H1 (cell line): ENCODE results near the gene INPP4A. TPM values are rescaled to one million over a fixed set of nuclear protein-coding genes. Genes with fewer than 3 reads are reported as not detected.

Experiments
- CTCF ChIA-PET: fragments of 300-600 bp; sonication (Branson Sonifier 250); formaldehyde crosslinking; loops from one replicate; lab custom pipeline; 2021; ENCODE audit not compliant: partially characterized antibody; lab: Charles Lee
- POLR2A ChIA-PET: fragments of 300-600 bp; sonication (Branson Sonifier 250); formaldehyde crosslinking; loops from one replicate; lab custom pipeline; 2021; ENCODE audit warnings: inconsistent platforms; ENCODE audit not compliant: partially characterized antibody; lab: Charles Lee
- DNase-seq, 2 experiments: peaks; one replicate each; pipeline versions ENCODE4 v3.0.0 to v3.0.0-alpha.2; 2010 to 2022; ENCODE audit warnings: low spot score in 2 of 2, low read depth in 1 of 2, mixed read lengths in 1 of 2
- FAIRE-seq: peaks from 2 replicates; lab custom pipeline; 2011; peaks lifted over from hg19 to GRCh38; lab: Jason Lieb, UNC
- H2AFZ ChIP-seq: 2 replicates; pipeline ENCODE4 v1.8.1; 2012; ENCODE audit warnings: low read length, inconsistent platforms
- H2AK5ac ChIP-seq: 2 replicates; pipeline ENCODE4 v1.6.1; 2013; ENCODE audit warnings: low read depth, low read length
- H2BK120ac ChIP-seq: replicated peaks from 2 replicates; pipeline ENCODE3; 2013; ENCODE audit warnings: low read depth, low read length, inconsistent platforms
- H2BK12ac ChIP-seq: 2 replicates; pipeline ENCODE4 v1.6.1; 2013; ENCODE audit warnings: low read depth, low read length
- H2BK15ac ChIP-seq: 2 replicates; pipeline ENCODE4 v1.6.1; 2013; ENCODE audit warnings: low read length
- H2BK20ac ChIP-seq: 2 replicates; pipeline ENCODE4 v1.6.1; 2013; ENCODE audit warnings: low read length
- H2BK5ac ChIP-seq: 2 replicates; pipeline ENCODE4 v1.6.1; 2013; ENCODE audit warnings: low read depth, low read length
- H3K14ac ChIP-seq: 2 replicates; pipeline ENCODE4 v1.6.1; 2013; ENCODE audit warnings: inconsistent platforms; ENCODE audit not compliant: insufficient read length
- H3K18ac ChIP-seq: 2 replicates; pipeline ENCODE4 v1.6.1; 2013; ENCODE audit warnings: low read length; ENCODE audit errors: extremely low read depth
- H3K23ac ChIP-seq: 2 replicates; pipeline ENCODE4 v1.6.1; 2013; ENCODE audit warnings: inconsistent platforms; ENCODE audit not compliant: insufficient read length
- H3K23me2 ChIP-seq: 2 replicates; pipeline ENCODE4 v1.6.1; 2013; ENCODE audit warnings: low read depth, low read length
- H3K27ac ChIP-seq: 2 replicates; pipeline ENCODE4 v1.6.1; 2011; ENCODE audit warnings: low read depth, low read length, inconsistent platforms
- H3K27me3 ChIP-seq, 4 experiments: replicated peaks in 1 of 4; 1 replicate in 1 of 4; 2 replicates in 3 of 4; pipeline versions ENCODE4 v1.6.1 to v1.8.1; 2011 to 2013; ENCODE audit warnings: low read length in 3 of 4, mild to moderate bottlenecking in 3 of 4, inconsistent platforms in 2 of 4, mixed read lengths in 2 of 4, moderate library complexity in 1 of 4; ENCODE audit not compliant: control insufficient read depth in 3 of 4, insufficient read depth in 3 of 4; ENCODE audit errors: extremely low read depth in 1 of 4
- H3K36me3 ChIP-seq, 4 experiments: 2 replicates each; pipeline versions ENCODE4 v1.6.1 to v1.8.1; 2011 to 2013; ENCODE audit warnings: mild to moderate bottlenecking in 4 of 4, low read length in 3 of 4, moderate library complexity in 2 of 4, control low read depth in 1 of 4, inconsistent platforms in 1 of 4; ENCODE audit not compliant: insufficient read depth in 4 of 4, control insufficient read depth in 2 of 4
- H3K4ac ChIP-seq: replicated peaks from 2 replicates; pipeline ENCODE3; 2013; ENCODE audit warnings: low read length, low read depth, mixed read lengths, inconsistent platforms; ENCODE audit not compliant: insufficient read length
- H3K4me1 ChIP-seq, 4 experiments: replicated peaks in 1 of 4; 1 replicate in 1 of 4; 2 replicates in 3 of 4; pipeline versions ENCODE4 v1.6.1 to v1.8.1; 2011 to 2013; ENCODE audit warnings: low read length in 3 of 4, inconsistent platforms in 2 of 4, mixed read lengths in 1 of 4; ENCODE audit not compliant: insufficient read depth in 4 of 4, control insufficient read depth in 3 of 4
- H3K4me2 ChIP-seq, 2 experiments: 2 replicates each; pipeline versions ENCODE4 v1.6.1 to v1.8.1; 2011 to 2013; ENCODE audit warnings: low read depth in 2 of 2, low read length in 2 of 2, control low read depth in 1 of 2, inconsistent platforms in 1 of 2, mild to moderate bottlenecking in 1 of 2; ENCODE audit not compliant: insufficient read depth in 1 of 2
- H3K4me3 ChIP-seq, 4 experiments: fragments of 200-600, 300-600 bp in 1 of 4; sonication (generic), shearing (Covaris generic), sonication (Bioruptor Twin) in 1 of 4; 2 replicates each; pipeline versions ENCODE4 v1.5.1 to v1.8.1; 2011 to 2016; ENCODE audit warnings: low read length in 4 of 4, low read depth in 3 of 4, control low read depth in 2 of 4, inconsistent platforms in 2 of 4, mild to moderate bottlenecking in 2 of 4, mixed read lengths in 1 of 4, moderate library complexity in 1 of 4; ENCODE audit not compliant: insufficient read depth in 2 of 4; ENCODE audit errors: extremely low read depth in 1 of 4
- H3K56ac ChIP-seq: replicated peaks from 2 replicates; pipeline ENCODE3; 2013; ENCODE audit warnings: low read depth, mild to moderate bottlenecking, mixed read lengths, low read length, inconsistent platforms; ENCODE audit not compliant: insufficient read length
- H3K79me1 ChIP-seq: 2 replicates; pipeline ENCODE4 v1.6.1; 2013; ENCODE audit warnings: low read depth, low read length, control low read depth
- H3K79me2 ChIP-seq, 2 experiments: 2 replicates each; pipeline versions ENCODE4 v1.6.1 to v1.8.1; 2012 to 2013; ENCODE audit warnings: low read length in 2 of 2, mild to moderate bottlenecking in 2 of 2, inconsistent platforms in 1 of 2; ENCODE audit not compliant: insufficient read depth in 2 of 2, control insufficient read depth in 1 of 2
- H3K9ac ChIP-seq, 4 experiments: replicated peaks in 1 of 4; 1 replicate in 1 of 4; 2 replicates in 3 of 4; pipeline versions ENCODE4 v1.6.1 to v1.8.1; 2011 to 2013; ENCODE audit warnings: low read depth in 3 of 4, low read length in 3 of 4, control low read depth in 2 of 4, mild to moderate bottlenecking in 2 of 4, moderate library complexity in 2 of 4, inconsistent platforms in 1 of 4; ENCODE audit errors: extremely low read depth in 1 of 4
- H3K9me3 ChIP-seq, 2 experiments: 2 replicates each; pipeline versions ENCODE4 v1.6.1 to v1.8.1; 2012 to 2013; ENCODE audit warnings: mild to moderate bottlenecking in 2 of 2, moderate library complexity in 2 of 2, control low read depth in 1 of 2, inconsistent platforms in 1 of 2, low read depth in 1 of 2, low read length in 1 of 2, mixed read lengths in 1 of 2; ENCODE audit not compliant: insufficient read depth in 2 of 2
- H4K20me1 ChIP-seq, 2 experiments: replicated peaks in 1 of 2; 2 replicates each; pipeline versions ENCODE3 to v1.8.1; 2011 to 2013; ENCODE audit warnings: inconsistent platforms in 2 of 2, low read length in 2 of 2, mild to moderate bottlenecking in 1 of 2; ENCODE audit not compliant: insufficient read depth in 2 of 2, control insufficient read depth in 1 of 2
- H4K5ac ChIP-seq: 2 replicates; pipeline ENCODE4 v1.6.1; 2013; ENCODE audit warnings: low read length, low read depth, mixed read lengths, inconsistent platforms; ENCODE audit not compliant: insufficient read length
- H4K8ac ChIP-seq: 2 replicates; pipeline ENCODE4 v1.8.0; 2013; ENCODE audit warnings: mild to moderate bottlenecking, moderate library complexity, low read length, inconsistent platforms; ENCODE audit not compliant: insufficient read depth; ENCODE audit errors: extremely low read depth
- H4K91ac ChIP-seq: replicated peaks from 2 replicates; pipeline ENCODE3; 2013; ENCODE audit warnings: low read length, mixed read lengths, inconsistent platforms; ENCODE audit not compliant: insufficient read length
- CTBP2 ChIP-seq: IDR thresholded peaks from 2 replicates; pipeline ENCODE4 v1.7.0; 2011; ENCODE audit warnings: borderline replicate concordance, mild to moderate bottlenecking, moderate library complexity, mixed read lengths, low read length; ENCODE audit not compliant: insufficient read depth, insufficient read length
- GTF2F1 ChIP-seq: IDR thresholded peaks from 2 replicates; pipeline ENCODE4 v1.6.1; 2012; ENCODE audit warnings: low read depth, low read length, improper control_type of control experiment, borderline replicate concordance
- MAX ChIP-seq: IDR thresholded peaks from 2 replicates; pipeline ENCODE4 v1.6.1; 2012; ENCODE audit warnings: inconsistent platforms
- SIX5 ChIP-seq: IDR thresholded peaks from 2 replicates; pipeline ENCODE4 v1.6.1; 2011; ENCODE audit warnings: mild to moderate bottlenecking, low read depth, low read length
- SP1 ChIP-seq: IDR thresholded peaks from 2 replicates; pipeline ENCODE4 v1.6.1; 2011; ENCODE audit warnings: low read depth, low read length
- WGBS, 2 experiments: shearing (Covaris generic) in 1 of 2; methylation state at CpG; one replicate each; pipeline versions ENCODE4 v1.1.6 to v1.1.7; 2013 to 2015; ENCODE audit warnings: low lambda C conversion rate in 2 of 2, mixed read lengths in 2 of 2, inconsistent platforms in 1 of 2, low coverage in 1 of 2, missing lambda C conversion rate in 1 of 2; ENCODE audit not compliant: insufficient replicate concordance in 2 of 2, insufficient coverage in 1 of 2, insufficient read length in 1 of 2; ENCODE audit errors: extremely low coverage in 1 of 2, missing lambda C conversion rate in 1 of 2; 5-methylcytosine and 5-hydroxymethylcytosine counted together
- polyA plus RNA-seq, 7 experiments: library from polyadenylated mRNA; depleted of rRNA in 3 of 7; stranded (reverse) in 5 of 7; unstranded in 2 of 7; fragments of >200 nt in 5 of 7; fragments of 200-250 nt in 2 of 7; gene quantifications; 1 replicate in 5 of 7; 2 replicates in 1 of 7; 4 replicates in 1 of 7; pipeline versions ENCODE4 v1.2.1 to v1.2.3, GENCODE V29; 2011 to 2013; ENCODE audit warnings: missing spikeins in 2 of 7, mixed read lengths in 2 of 7
- total RNA-seq: library from RNA; stranded (reverse); fragmentation: NEBNext Ultra II Directional; extraction: Animal tissue kit (Norgen Biotek cat#: 25700); gene quantifications from 2 replicates; pipeline ENCODE4 v1.2.1, GENCODE V29; 2021

The INPP4A gene
- total and polyA plus RNA-seq, 2 of the 8 experiments (the other 6 are each of a cell fraction or from before 2014, with no cell fraction given) = 25.6 to 34.3 TPM

GRCh38 chr2:98489971-98490962, 45.6 kb downstream of the INPP4A start:
- no peak overlapping the region for H4K91ac ChIP-seq
- DNase-seq (no peak), FAIRE-seq (no peak)

More at GRCh38 chr2:98489971-98490962, 45.6 kb downstream of the INPP4A start:
- no peak overlapping the region for H4K5ac ChIP-seq
- 91% methylated on average over 14 of the region's 14 CpGs; no CpG with 5 or more reads in 1 of the 2 experiments for WGBS, 2 experiments
- CTCF ChIA-PET = interaction anchor here (0.9 to 4.9 kb wide), 5 partner anchors 10 to 35 kb away, joined by 3 to 27 read pairs (median 11); no protein-coding TSS in a partner anchor
- H3K4me1 ChIP-seq = peaks cover 4 to 16% (median 6%) of the 10 kb centered on the region in 4 experiments; a peak in 6 of 7 replicates
- no peaks in the 10 kb centered on the region; a peak in 1 of 8 replicates for H3K36me3 ChIP-seq
- no peak overlapping the region for H3K4ac ChIP-seq
- no peaks in the 10 kb centered on the region for H3K23me2 ChIP-seq
- peaks cover 3 to 12% of the 10 kb centered on the region in 2 experiments for H4K20me1 ChIP-seq
- H3K4me3 ChIP-seq = no peak overlapping the region
- peaks cover 3 to 9% of the 10 kb centered on the region in 2 experiments; a peak in 3 of 4 replicates for H3K9me3 ChIP-seq
- H2BK15ac ChIP-seq = no peak overlapping the region
- H3K27me3 ChIP-seq = no peaks in the 10 kb centered on the region
- no peak for TF ChIP-seq MAX
- no peak for TF ChIP-seq GTF2F1
- no peak for TF ChIP-seq CTBP2
- no peak for TF ChIP-seq SIX5
- TF ChIP-seq SP1 = no peak
- no peak overlapping the region for H2BK120ac ChIP-seq
- no peak overlapping the region for H3K56ac ChIP-seq
- peaks cover 7% of the 10 kb centered on the region; the same call in 1 of the 2 replicates for H3K79me1 ChIP-seq
- no peak overlapping the region for H3K9ac ChIP-seq
- peaks cover 6 to 78% of the 10 kb centered on the region in 2 experiments; a peak in 2 of 4 replicates for H3K79me2 ChIP-seq
- no peak overlapping the region for H2AFZ ChIP-seq
- H2BK12ac ChIP-seq = no peak overlapping the region
- H3K23ac ChIP-seq = no peak overlapping the region
- H3K27ac ChIP-seq = no peak overlapping the region
- H2BK20ac ChIP-seq = no peak overlapping the region
- H3K4me2 ChIP-seq = no peak overlapping the region
- H2BK5ac ChIP-seq = no peak overlapping the region
- H4K8ac ChIP-seq = no peak overlapping the region
- POLR2A ChIA-PET = no interaction called here
- no peak overlapping the region for H2AK5ac ChIP-seq
- H3K18ac ChIP-seq = no peak overlapping the region
- no peak overlapping the region for H3K14ac ChIP-seq
